ENCODE data around the gene CALCOCO2. TPM values are rescaled to one million over a fixed set of nuclear protein-coding genes. Genes with fewer than 3 reads are reported as not detected.

Gene CALCOCO2
- total and polyA plus RNA-seq, 2 of the 13 experiments (the other 11 are each of a cell fraction or from before 2014, with no cell fraction given), result 72.9 to 111 TPM

DNA sequence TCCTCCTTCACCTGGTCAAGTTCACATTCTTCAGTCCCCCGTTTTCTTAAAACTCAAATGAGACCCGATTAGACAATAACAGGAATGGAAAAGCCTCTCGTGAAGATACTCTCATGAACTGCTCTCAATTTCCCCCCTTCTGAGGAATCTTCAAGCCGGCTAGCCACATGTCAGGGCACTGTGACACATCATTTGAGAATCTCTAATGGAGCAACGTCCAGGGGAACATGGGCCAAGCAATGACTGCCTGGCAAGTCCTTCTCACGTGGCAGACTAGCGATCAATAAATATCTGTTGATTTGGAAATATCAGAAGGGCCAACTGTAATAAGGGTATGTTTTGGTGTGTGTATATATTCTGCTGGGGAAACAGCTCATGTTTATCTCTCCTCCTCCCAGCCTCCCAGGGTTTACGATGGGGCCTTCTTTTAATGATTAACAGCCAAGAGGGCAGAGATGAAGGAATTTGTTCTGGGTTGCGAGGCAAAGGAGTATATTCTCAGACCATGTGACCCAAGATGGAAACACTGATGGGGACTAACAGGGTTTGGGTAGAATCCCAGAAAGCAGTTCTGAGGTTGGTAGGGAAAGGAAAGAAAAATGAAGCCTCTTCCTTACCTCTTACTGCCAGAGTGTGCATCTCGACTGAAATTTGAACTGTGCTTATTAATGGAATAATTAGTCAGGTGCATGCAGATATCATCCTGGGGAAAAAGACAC, 35.2 kb upstream of the CALCOCO2 start (continued):
- TF ChIP-seq KMT2A (CRISPR knock-in tag; IDR thresholded peaks at IDR 0.05) (no peak), DNMT3B (CRISPR knock-in tag; conservative IDR thresholded peaks at IDR 0.05) (no peak), ZNF317 (CRISPR knock-in tag; IDR thresholded peaks at IDR 0.05) (no peak), ZNF24 (IDR thresholded peaks at IDR 0.05) (no peak), ZNF180 (CRISPR knock-in tag; IDR thresholded peaks at IDR 0.05; ENCODE audit: borderline replicate concordance, low read depth) (no peak), ZNF3 (CRISPR knock-in tag; IDR thresholded peaks at IDR 0.05) (peak; percentile 72; the same call in 1 of the 2 replicates), HNRNPLL (IDR thresholded peaks at IDR 0.05; ENCODE audit: low read depth, low read length, poor library complexity, severe bottlenecking) (no peak), ZUFSP (CRISPR knock-in tag; IDR thresholded peaks at IDR 0.05; ENCODE audit: borderline replicate concordance) (no peak), ZNF10 (CRISPR knock-in tag; IDR thresholded peaks at IDR 0.05; ENCODE audit: borderline replicate concordance, low read depth) (no peak), ZBTB34 (CRISPR knock-in tag; IDR thresholded peaks at IDR 0.05) (peak; percentile 81; the same call in 1 of the 2 replicates), HNF1A (IDR thresholded peaks at IDR 0.05; ENCODE audit: low read depth) (peak; percentile 98), HNF1A (CRISPR knock-in tag; IDR thresholded peaks at IDR 0.05; ENCODE audit: borderline replicate concordance) (peak; percentile 98), KLF13 (CRISPR knock-in tag; IDR thresholded peaks at IDR 0.05) (no peak), ZNF878 (CRISPR knock-in tag; IDR thresholded peaks at IDR 0.05) (no peak), ZNF839 (CRISPR knock-in tag; IDR thresholded peaks at IDR 0.05; ENCODE audit: borderline replicate concordance) (no peak), ZNF883 (CRISPR knock-in tag; IDR thresholded peaks at IDR 0.05; ENCODE audit: not compliant biosample characterization) (no peak), SP5 (CRISPR knock-in tag; IDR thresholded peaks at IDR 0.05; ENCODE audit: borderline replicate concordance, low read depth) (peak; percentile 87)
- TF ChIP-seq, protein P1, sequence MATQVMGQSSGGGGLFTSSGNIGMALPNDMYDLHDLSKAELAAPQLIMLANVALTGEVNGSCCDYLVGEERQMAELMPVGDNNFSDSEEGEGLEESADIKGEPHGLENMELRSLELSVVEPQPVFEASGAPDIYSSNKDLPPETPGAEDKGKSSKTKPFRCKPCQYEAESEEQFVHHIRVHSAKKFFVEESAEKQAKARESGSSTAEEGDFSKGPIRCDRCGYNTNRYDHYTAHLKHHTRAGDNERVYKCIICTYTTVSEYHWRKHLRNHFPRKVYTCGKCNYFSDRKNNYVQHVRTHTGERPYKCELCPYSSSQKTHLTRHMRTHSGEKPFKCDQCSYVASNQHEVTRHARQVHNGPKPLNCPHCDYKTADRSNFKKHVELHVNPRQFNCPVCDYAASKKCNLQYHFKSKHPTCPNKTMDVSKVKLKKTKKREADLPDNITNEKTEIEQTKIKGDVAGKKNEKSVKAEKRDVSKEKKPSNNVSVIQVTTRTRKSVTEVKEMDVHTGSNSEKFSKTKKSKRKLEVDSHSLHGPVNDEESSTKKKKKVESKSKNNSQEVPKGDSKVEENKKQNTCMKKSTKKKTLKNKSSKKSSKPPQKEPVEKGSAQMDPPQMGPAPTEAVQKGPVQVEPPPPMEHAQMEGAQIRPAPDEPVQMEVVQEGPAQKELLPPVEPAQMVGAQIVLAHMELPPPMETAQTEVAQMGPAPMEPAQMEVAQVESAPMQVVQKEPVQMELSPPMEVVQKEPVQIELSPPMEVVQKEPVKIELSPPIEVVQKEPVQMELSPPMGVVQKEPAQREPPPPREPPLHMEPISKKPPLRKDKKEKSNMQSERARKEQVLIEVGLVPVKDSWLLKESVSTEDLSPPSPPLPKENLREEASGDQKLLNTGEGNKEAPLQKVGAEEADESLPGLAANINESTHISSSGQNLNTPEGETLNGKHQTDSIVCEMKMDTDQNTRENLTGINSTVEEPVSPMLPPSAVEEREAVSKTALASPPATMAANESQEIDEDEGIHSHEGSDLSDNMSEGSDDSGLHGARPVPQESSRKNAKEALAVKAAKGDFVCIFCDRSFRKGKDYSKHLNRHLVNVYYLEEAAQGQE (IDR thresholded peaks at IDR 0.05; ENCODE audit: borderline replicate concordance in 1 of 2, low read depth in 1 of 2, low read length in 2 of 2), result peak in 1 of 2 experiments; percentile 45; a peak in 1 of 4 replicates
